Measurements from ENCODE around the gene P2RY11. TPM values are rescaled to one million over a fixed set of nuclear protein-coding genes. Genes with fewer than 3 reads are reported as not detected.

P2RY11 gene
- total RNA-seq, 1 experiment from 2014 or later: 23.7 TPM

- TF ChIP-seq CTCF (conservative IDR thresholded peaks at IDR 0.05) (no peak), EZH2 (IDR thresholded peaks at IDR 0.05; ENCODE audit: low read depth) (no peak)
- Histone ChIP-seq H3F3A (ENCODE audit: insufficient read depth, low read depth) (peaks cover 19% of the 10 kb centered on the region; the same call in 1 of the 2 replicates), H3K4me3 (peak overlapping the region; percentile 56), H3K79me2 (ENCODE audit: low read depth) (no peaks in the 10 kb centered on the region), H3K9me2 (ENCODE audit: insufficient read depth) (no peaks in the 10 kb centered on the region), H3K27ac (no peak overlapping the region), H3K4me1 (replicated peaks; ENCODE audit: insufficient read depth) (peaks cover 11% of the 10 kb centered on the region), H3K36me3 (ENCODE audit: low read depth) (no peaks in the 10 kb centered on the region), H3K4me2 (peak overlapping the region; percentile 94), H3K9me3 (ENCODE audit: insufficient read depth, low read depth) (no peaks in the 10 kb centered on the region), H4K20me1 (ENCODE audit: insufficient read depth) (no peaks in the 10 kb centered on the region), H3K27me3 (ENCODE audit: insufficient read depth, low read depth) (no peaks in the 10 kb centered on the region), H2AFZ (peak overlapping the region; percentile 93)
- DNase-seq: peak; percentile 77 to 95
- ChIA-PET CTCF (interaction anchor here (0.6 to 0.7 kb wide), 5 partner anchors 35 to 164 kb away, joined by 3 to 15 read pairs (median 8); no protein-coding TSS in a partner anchor), POLR2A (ENCODE audit: unreplicated experiment) (interaction anchor here (0.6 kb wide), 7 partner anchors 25 to 1613 kb away, joined by 3 to 10 read pairs (median 5); partner anchors contain the start of genes MRPL4 and TYK2)
- intact Hi-C loops (cut with micrococcal nuclease; ENCODE audit: unreplicated experiment): loop anchor here (5.0 kb wide), 1 partner anchor 156 kb away; the partner anchor contains the start of gene MRPL4
- BruUV-seq (replicated peaks): no TSS peak
Observed at GRCh38 chr19:10095948-10096614, 15.4 kb upstream of the P2RY11 start.

GRCh38 chr19:10096615-10096963 lies 14.9 kb upstream of the P2RY11 start:
- H3K9me2 ChIP-seq (ENCODE audit: insufficient read depth): no peaks in the 10 kb centered on the region
- H3F3A ChIP-seq (ENCODE audit: insufficient read depth, low read depth): peaks cover 19% of the 10 kb centered on the region; the same call in 1 of the 2 replicates
- H3K4me2 ChIP-seq: peak overlapping the region; percentile 94
- no peaks in the 10 kb centered on the region for H3K79me2 ChIP-seq (ENCODE audit: low read depth)
- H3K27me3 ChIP-seq (ENCODE audit: insufficient read depth, low read depth): no peaks in the 10 kb centered on the region
- ChIA-PET CTCF (interaction anchor here (0.6 to 0.7 kb wide), 2 partner anchors 55 to 141 kb away, joined by 3 to 10 read pairs; no protein-coding TSS in a partner anchor), POLR2A (ENCODE audit: unreplicated experiment) (interaction anchor here (0.6 kb wide), 2 partner anchors 24 to 193 kb away, joined by 3 to 10 read pairs; no protein-coding TSS in a partner anchor)
- H3K4me3 ChIP-seq: peak overlapping the region; percentile 56
- H3K36me3 ChIP-seq (ENCODE audit: low read depth): no peaks in the 10 kb centered on the region
- intact Hi-C loops (cut with micrococcal nuclease; ENCODE audit: unreplicated experiment): loop anchor here (5.0 kb wide), 1 partner anchor 156 kb away; the partner anchor contains the start of gene MRPL4
- H4K20me1 ChIP-seq (ENCODE audit: insufficient read depth): no peaks in the 10 kb centered on the region
- no peak for TF ChIP-seq CTCF (conservative IDR thresholded peaks at IDR 0.05)
- no peak for TF ChIP-seq EZH2 (IDR thresholded peaks at IDR 0.05; ENCODE audit: low read depth)
- H3K9me3 ChIP-seq (ENCODE audit: insufficient read depth, low read depth): no peaks in the 10 kb centered on the region
- no peak for DNase-seq
- no peak overlapping the region for H3K27ac ChIP-seq
- no TSS peak for BruUV-seq (replicated peaks)
- H2AFZ ChIP-seq: peak overlapping the region; percentile 93
- peaks cover 11% of the 10 kb centered on the region for H3K4me1 ChIP-seq (replicated peaks; ENCODE audit: insufficient read depth)

- no peaks in the 10 kb centered on the region for H3K36me3 ChIP-seq (ENCODE audit: low read depth)
- no peak overlapping the region for H3K27ac ChIP-seq
- no peak overlapping the region for H3K4me2 ChIP-seq
- no peaks in the 10 kb centered on the region for H3K27me3 ChIP-seq (ENCODE audit: insufficient read depth, low read depth)
- CTCF ChIA-PET: no interaction called here
- H3K79me2 ChIP-seq (ENCODE audit: low read depth): no peaks in the 10 kb centered on the region
- no peak for DNase-seq
- no peaks in the 10 kb centered on the region for H3K9me3 ChIP-seq (ENCODE audit: insufficient read depth, low read depth)
- no peaks in the 10 kb centered on the region for H3K9me2 ChIP-seq (ENCODE audit: insufficient read depth)
- no peak for TF ChIP-seq CTCF (conservative IDR thresholded peaks at IDR 0.05)
- no peak for TF ChIP-seq EZH2 (IDR thresholded peaks at IDR 0.05; ENCODE audit: low read depth)
- no TSS peak for BruUV-seq (replicated peaks)
- POLR2A ChIA-PET (ENCODE audit: unreplicated experiment): no interaction called here
- no peak overlapping the region for H2AFZ ChIP-seq
- H3F3A ChIP-seq (ENCODE audit: insufficient read depth, low read depth): peaks cover 21% of the 10 kb centered on the region; the same call in 1 of the 2 replicates
- H3K4me1 ChIP-seq (replicated peaks; ENCODE audit: insufficient read depth): peaks cover 11% of the 10 kb centered on the region
- no peaks in the 10 kb centered on the region for H4K20me1 ChIP-seq (ENCODE audit: insufficient read depth)
- H3K4me3 ChIP-seq: no peak overlapping the region
- intact Hi-C loops (cut with micrococcal nuclease; ENCODE audit: unreplicated experiment): loop anchor here (10.0 kb wide), 1 partner anchor 165 kb away; the partner anchor contains the start of gene OLFM2
Observed at GRCh38 chr19:10100163-10100785, 11.2 kb upstream of the P2RY11 start.

All from PC-9 (cell line).